GM12878 (cell line): ENCODE measurements around the gene CCNDBP1. TPM values are rescaled to one million over a fixed set of nuclear protein-coding genes. Genes with fewer than 3 reads are reported as not detected.

Experiments
- CREB1 ChIP-seq: IDR thresholded peaks from 2 replicates; pipeline ENCODE4 v1.6.1; 2012; ENCODE audit warnings: low read depth, mild to moderate bottlenecking, inconsistent platforms
- DPF2 ChIP-seq: fragments of 450-650 bp; IDR thresholded peaks from 2 replicates; pipeline ENCODE4 v1.6.1; 2017; ENCODE audit warnings: mild to moderate bottlenecking
- HDAC2 ChIP-seq: fragments of 200-600 bp; sonication (generic); IDR thresholded peaks from 2 replicates; pipeline ENCODE4 v1.6.1; 2017
- HDGF ChIP-seq: fragments of 450-650 bp; IDR thresholded peaks from 2 replicates; pipeline ENCODE4 v1.6.1; 2016; ENCODE audit warnings: antibody characterized with exemption
- KDM1A ChIP-seq: fragments of 200-600 bp; sonication (generic); IDR thresholded peaks from 2 replicates; pipeline ENCODE4 v1.6.1; 2016; ENCODE audit warnings: borderline replicate concordance
- SIN3A ChIP-seq: IDR thresholded peaks from 2 replicates; pipeline ENCODE4 v1.6.1; 2012; ENCODE audit warnings: low read depth, low read length, improper control_type of control experiment
- SRF ChIP-seq, 2 experiments: IDR thresholded peaks; 2 replicates each; pipeline ENCODE4 v1.6.1; 2011; ENCODE audit warnings: low read depth in 2 of 2, low read length in 2 of 2, mild to moderate bottlenecking in 1 of 2, moderate library complexity in 1 of 2
- ZNF274 ChIP-seq: IDR thresholded peaks from one replicate; pipeline ENCODE4 v1.8.0; 2011; ENCODE audit not compliant: insufficient read length, insufficient read depth
- polyA plus RNA-seq, 11 experiments: library from polyadenylated mRNA; depleted of rRNA in 4 of 11; unstranded in 6 of 11; stranded (reverse) in 5 of 11; fragments of >200 nt; fragmentation: Nextera tagmentation in 4 of 11; fragmentation: Illumina TruSeq in 1 of 11; extraction: Ambion mirVana in 4 of 11; extraction: Trizol in 1 of 11; gene quantifications; 1 replicate in 1 of 11; 2 replicates in 10 of 11; pipeline versions ENCODE4 v1.2.1 to v1.2.3, GENCODE V29; 2011 to 2016; ENCODE audit warnings: inconsistent platforms in 2 of 11, missing spikeins in 2 of 11, low read depth in 1 of 11
- total RNA-seq, 4 experiments: library from RNA; depleted of rRNA in 3 of 4; stranded (reverse); fragments of >200 nt in 3 of 4; fragmentation: Illumina TruSeq in 1 of 4; extraction: Trizol in 1 of 4; gene quantifications; 2 replicates each; pipeline versions ENCODE4 v1.2.1 to v1.2.3, GENCODE V29; 2013 to 2021
- TF ChIP-seq, protein P1 (sequence below): IDR thresholded peaks from 2 replicates; pipeline ENCODE4 v1.6.1; 2012; ENCODE audit warnings: improper control_type of control experiment, low read depth, low read length; ENCODE audit not compliant: insufficient replicate concordance
- TF ChIP-seq, protein P2 (sequence below): fragments of 150-350 bp; IDR thresholded peaks from 2 replicates; pipeline ENCODE4 v1.6.1; 2016; ENCODE audit warnings: low read depth, low read length
- TF ChIP-seq, protein P3 (sequence below), 3 experiments: IDR thresholded peaks in 2 of 3; conservative IDR thresholded peaks in 1 of 3; 2 replicates each; pipeline ENCODE4 v1.5.1; 2011; ENCODE audit warnings: low read depth in 3 of 3, low read length in 3 of 3, mild to moderate bottlenecking in 3 of 3, control low read depth in 2 of 3, moderate library complexity in 2 of 3, inconsistent platforms in 1 of 3, mixed read lengths in 1 of 3; ENCODE audit not compliant: control insufficient read depth in 2 of 3, insufficient read depth in 1 of 3; ENCODE audit errors: extremely low read depth in 1 of 3

The CCNDBP1 gene
- total and polyA plus RNA-seq, 10 of the 15 experiments (the other 5 are each of a cell fraction or from before 2014, with no cell fraction given): 30.1 to 86.7 (median 42.2) TPM

DNA sequence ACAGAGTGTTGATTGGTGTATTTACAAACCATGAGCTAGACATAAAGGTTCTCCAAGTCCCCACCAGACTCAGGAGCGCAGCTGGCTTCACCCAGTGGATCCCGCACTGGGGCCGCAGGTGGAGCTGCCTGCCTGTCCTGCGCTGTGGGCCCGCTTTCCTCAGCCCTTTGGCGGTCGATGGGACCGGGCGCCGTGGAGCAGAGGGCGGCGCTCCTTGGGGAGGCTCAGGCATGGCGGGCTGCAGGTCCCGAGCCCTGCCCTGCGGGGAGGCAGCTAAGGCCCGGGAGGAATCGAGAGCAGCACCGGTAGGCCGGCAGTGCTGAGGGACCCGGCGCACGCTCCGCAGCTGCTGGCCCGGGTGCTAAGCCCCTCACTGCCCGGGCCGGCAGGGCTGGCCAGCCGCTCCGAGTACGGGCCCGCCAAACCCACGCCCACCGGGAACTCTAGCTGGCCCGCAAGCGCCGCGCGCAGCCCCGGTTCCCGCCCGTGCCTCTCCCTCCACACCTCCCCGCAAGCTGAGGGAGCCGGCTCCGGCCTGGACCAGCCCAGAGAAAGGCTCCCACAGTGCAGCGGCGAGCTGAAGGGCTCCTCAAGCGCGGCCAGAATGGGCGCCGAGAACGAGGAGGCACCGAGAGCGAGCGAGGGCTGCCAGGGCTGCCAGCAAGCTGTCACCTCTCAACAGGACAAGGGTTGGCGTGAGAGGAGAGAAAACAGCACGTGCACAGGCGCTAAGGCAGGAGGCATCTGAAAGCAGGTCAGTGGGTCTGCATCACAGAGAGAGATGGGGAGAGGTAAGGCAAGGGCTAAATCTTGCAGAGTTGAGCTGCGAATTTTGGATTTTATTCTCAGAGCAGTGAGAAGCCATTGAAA is 41.5 kb downstream of the CCNDBP1 start (continued):
- TF ChIP-seq, protein P1, sequence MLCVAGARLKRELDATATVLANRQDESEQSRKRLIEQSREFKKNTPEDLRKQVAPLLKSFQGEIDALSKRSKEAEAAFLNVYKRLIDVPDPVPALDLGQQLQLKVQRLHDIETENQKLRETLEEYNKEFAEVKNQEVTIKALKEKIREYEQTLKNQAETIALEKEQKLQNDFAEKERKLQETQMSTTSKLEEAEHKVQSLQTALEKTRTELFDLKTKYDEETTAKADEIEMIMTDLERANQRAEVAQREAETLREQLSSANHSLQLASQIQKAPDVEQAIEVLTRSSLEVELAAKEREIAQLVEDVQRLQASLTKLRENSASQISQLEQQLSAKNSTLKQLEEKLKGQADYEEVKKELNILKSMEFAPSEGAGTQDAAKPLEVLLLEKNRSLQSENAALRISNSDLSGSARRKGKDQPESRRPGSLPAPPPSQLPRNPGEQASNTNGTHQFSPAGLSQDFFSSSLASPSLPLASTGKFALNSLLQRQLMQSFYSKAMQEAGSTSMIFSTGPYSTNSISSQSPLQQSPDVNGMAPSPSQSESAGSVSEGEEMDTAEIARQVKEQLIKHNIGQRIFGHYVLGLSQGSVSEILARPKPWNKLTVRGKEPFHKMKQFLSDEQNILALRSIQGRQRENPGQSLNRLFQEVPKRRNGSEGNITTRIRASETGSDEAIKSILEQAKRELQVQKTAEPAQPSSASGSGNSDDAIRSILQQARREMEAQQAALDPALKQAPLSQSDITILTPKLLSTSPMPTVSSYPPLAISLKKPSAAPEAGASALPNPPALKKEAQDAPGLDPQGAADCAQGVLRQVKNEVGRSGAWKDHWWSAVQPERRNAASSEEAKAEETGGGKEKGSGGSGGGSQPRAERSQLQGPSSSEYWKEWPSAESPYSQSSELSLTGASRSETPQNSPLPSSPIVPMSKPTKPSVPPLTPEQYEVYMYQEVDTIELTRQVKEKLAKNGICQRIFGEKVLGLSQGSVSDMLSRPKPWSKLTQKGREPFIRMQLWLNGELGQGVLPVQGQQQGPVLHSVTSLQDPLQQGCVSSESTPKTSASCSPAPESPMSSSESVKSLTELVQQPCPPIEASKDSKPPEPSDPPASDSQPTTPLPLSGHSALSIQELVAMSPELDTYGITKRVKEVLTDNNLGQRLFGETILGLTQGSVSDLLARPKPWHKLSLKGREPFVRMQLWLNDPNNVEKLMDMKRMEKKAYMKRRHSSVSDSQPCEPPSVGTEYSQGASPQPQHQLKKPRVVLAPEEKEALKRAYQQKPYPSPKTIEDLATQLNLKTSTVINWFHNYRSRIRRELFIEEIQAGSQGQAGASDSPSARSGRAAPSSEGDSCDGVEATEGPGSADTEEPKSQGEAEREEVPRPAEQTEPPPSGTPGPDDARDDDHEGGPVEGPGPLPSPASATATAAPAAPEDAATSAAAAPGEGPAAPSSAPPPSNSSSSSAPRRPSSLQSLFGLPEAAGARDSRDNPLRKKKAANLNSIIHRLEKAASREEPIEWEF: no peak
- TF ChIP-seq SRF (IDR thresholded peaks at IDR 0.05; ENCODE audit: low read depth in 2 of 2, low read length in 2 of 2) (no peak), HDAC2 (no peak), SIN3A (no peak), KDM1A (no peak), HDGF (no peak), ZNF274 (no peak), DPF2 (no peak), CREB1 (no peak)
- TF ChIP-seq, protein P2, sequence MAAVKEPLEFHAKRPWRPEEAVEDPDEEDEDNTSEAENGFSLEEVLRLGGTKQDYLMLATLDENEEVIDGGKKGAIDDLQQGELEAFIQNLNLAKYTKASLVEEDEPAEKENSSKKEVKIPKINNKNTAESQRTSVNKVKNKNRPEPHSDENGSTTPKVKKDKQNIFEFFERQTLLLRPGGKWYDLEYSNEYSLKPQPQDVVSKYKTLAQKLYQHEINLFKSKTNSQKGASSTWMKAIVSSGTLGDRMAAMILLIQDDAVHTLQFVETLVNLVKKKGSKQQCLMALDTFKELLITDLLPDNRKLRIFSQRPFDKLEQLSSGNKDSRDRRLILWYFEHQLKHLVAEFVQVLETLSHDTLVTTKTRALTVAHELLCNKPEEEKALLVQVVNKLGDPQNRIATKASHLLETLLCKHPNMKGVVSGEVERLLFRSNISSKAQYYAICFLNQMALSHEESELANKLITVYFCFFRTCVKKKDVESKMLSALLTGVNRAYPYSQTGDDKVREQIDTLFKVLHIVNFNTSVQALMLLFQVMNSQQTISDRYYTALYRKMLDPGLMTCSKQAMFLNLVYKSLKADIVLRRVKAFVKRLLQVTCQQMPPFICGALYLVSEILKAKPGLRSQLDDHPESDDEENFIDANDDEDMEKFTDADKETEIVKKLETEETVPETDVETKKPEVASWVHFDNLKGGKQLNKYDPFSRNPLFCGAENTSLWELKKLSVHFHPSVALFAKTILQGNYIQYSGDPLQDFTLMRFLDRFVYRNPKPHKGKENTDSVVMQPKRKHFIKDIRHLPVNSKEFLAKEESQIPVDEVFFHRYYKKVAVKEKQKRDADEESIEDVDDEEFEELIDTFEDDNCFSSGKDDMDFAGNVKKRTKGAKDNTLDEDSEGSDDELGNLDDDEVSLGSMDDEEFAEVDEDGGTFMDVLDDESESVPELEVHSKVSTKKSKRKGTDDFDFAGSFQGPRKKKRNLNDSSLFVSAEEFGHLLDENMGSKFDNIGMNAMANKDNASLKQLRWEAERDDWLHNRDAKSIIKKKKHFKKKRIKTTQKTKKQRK: no peak
- TF ChIP-seq, protein P3, sequence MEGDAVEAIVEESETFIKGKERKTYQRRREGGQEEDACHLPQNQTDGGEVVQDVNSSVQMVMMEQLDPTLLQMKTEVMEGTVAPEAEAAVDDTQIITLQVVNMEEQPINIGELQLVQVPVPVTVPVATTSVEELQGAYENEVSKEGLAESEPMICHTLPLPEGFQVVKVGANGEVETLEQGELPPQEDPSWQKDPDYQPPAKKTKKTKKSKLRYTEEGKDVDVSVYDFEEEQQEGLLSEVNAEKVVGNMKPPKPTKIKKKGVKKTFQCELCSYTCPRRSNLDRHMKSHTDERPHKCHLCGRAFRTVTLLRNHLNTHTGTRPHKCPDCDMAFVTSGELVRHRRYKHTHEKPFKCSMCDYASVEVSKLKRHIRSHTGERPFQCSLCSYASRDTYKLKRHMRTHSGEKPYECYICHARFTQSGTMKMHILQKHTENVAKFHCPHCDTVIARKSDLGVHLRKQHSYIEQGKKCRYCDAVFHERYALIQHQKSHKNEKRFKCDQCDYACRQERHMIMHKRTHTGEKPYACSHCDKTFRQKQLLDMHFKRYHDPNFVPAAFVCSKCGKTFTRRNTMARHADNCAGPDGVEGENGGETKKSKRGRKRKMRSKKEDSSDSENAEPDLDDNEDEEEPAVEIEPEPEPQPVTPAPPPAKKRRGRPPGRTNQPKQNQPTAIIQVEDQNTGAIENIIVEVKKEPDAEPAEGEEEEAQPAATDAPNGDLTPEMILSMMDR (IDR thresholded peaks at IDR 0.05 in 2 of 3, conservative IDR thresholded peaks at IDR 0.05 in 1 of 3; ENCODE audit: control insufficient read depth in 2 of 3, extremely low read depth in 1 of 3, insufficient read depth in 1 of 3, low read depth in 3 of 3, low read length in 3 of 3): no peak
- TF ChIP-seq, all 136 proteins: peak for 0
